Karpas-422 (cell line): Measurements from ENCODE around the gene ARL6IP5. TPM values are rescaled to one million over a fixed set of nuclear protein-coding genes. Genes with fewer than 3 reads are reported as not detected.

Source experiments
- DNase-seq: peaks from one replicate; pipeline ENCODE4 v3.0.0-alpha.2; 2015
- H2AFZ ChIP-seq: fragments of 200-600 bp; sonication (generic); 2 replicates; pipeline ENCODE4 v1.6.1; 2014; ENCODE audit warnings: antibody characterized with exemption, low read length, mixed read lengths
- H3K27ac ChIP-seq: fragments of 200-600 bp; sonication (generic); 2 replicates; pipeline ENCODE4 v1.5.1; 2014; ENCODE audit warnings: mild to moderate bottlenecking, low read length, moderate library complexity
- H3K27me3 ChIP-seq: fragments of 200-600 bp; sonication (generic); 2 replicates; pipeline ENCODE4 v1.6.1; 2014; ENCODE audit warnings: low read length, mixed read lengths
- H3K36me3 ChIP-seq: fragments of 200-600 bp; sonication (generic); 2 replicates; pipeline ENCODE4 v1.6.1; 2014; ENCODE audit warnings: low read length, mixed read lengths; ENCODE audit not compliant: insufficient read depth
- H3K4me1 ChIP-seq: fragments of 200-600 bp; sonication (generic); 2 replicates; pipeline ENCODE4 v1.6.1; 2014; ENCODE audit warnings: mild to moderate bottlenecking, low read length, mixed read lengths
- H3K4me2 ChIP-seq: fragments of 200-600 bp; sonication (generic); 2 replicates; pipeline ENCODE4 v1.6.1; 2014; ENCODE audit warnings: low read length, low read depth, mild to moderate bottlenecking; ENCODE audit not compliant: poor library complexity, severe bottlenecking
- H3K4me3 ChIP-seq: fragments of 200-600 bp; sonication (generic); 2 replicates; pipeline ENCODE4 v1.5.1; 2014; ENCODE audit warnings: mild to moderate bottlenecking, antibody characterized with exemption, low read length, mixed read lengths
- H3K79me2 ChIP-seq: fragments of 200-600 bp; sonication (generic); 2 replicates; pipeline ENCODE4 v1.6.1; 2014; ENCODE audit warnings: mild to moderate bottlenecking, low read length, mixed read lengths
- H3K9ac ChIP-seq: fragments of 200-600 bp; sonication (generic); 2 replicates; pipeline ENCODE4 v1.6.0; 2014; ENCODE audit warnings: low read length
- H3K9me2 ChIP-seq: fragments of 200-600 bp; sonication (generic), shearing (Covaris generic); replicated peaks from 2 replicates; pipeline ENCODE4 v1.6.0; 2014; ENCODE audit warnings: mild to moderate bottlenecking, low read length, moderate library complexity; ENCODE audit not compliant: insufficient read depth
- H3K9me3 ChIP-seq: fragments of 300-700, 200-600 bp; sonication (generic); 2 replicates; pipeline ENCODE4 v1.6.1; 2014; ENCODE audit warnings: low read length, mixed read lengths
- H4K20me1 ChIP-seq: fragments of 200-600 bp; sonication (generic); 2 replicates; pipeline ENCODE4 v1.6.1; 2014; ENCODE audit warnings: mild to moderate bottlenecking, antibody characterized with exemption, low read length, low read depth; ENCODE audit not compliant: insufficient read depth
- total RNA-seq: library from RNA; depleted of rRNA; stranded (reverse); fragments of >200 nt; shearing (Covaris generic); gene quantifications from 2 replicates; pipeline ENCODE4 v1.2.3, GENCODE V29; 2014; ENCODE audit warnings: low replicate concordance

The ARL6IP5 gene
- total RNA-seq, 1 experiment from 2014 or later: 40.7 TPM

- DNase-seq: no peak
- H2AFZ ChIP-seq: no peak overlapping the region
- H3K4me1 ChIP-seq: no peaks in the 10 kb centered on the region; the same call in 1 of the 2 replicates
- H3K4me3 ChIP-seq: no peak overlapping the region
- H3K9me3 ChIP-seq: no peaks in the 10 kb centered on the region
- no peaks in the 10 kb centered on the region for H3K9me2 ChIP-seq
- no peak overlapping the region for H3K27ac ChIP-seq
- H4K20me1 ChIP-seq: no peaks in the 10 kb centered on the region
- H3K27me3 ChIP-seq: no peaks in the 10 kb centered on the region
- H3K9ac ChIP-seq: no peak overlapping the region
- no peaks in the 10 kb centered on the region for H3K36me3 ChIP-seq
- no peak overlapping the region for H3K4me2 ChIP-seq
- no peaks in the 10 kb centered on the region for H3K79me2 ChIP-seq
Observed at GRCh38 chr3:69115731-69116130, 31.0 kb downstream of the ARL6IP5 start.

GRCh38 chr3:69116162-69116561, 31.4 kb downstream of the ARL6IP5 start:
- H3K9ac ChIP-seq: no peak overlapping the region
- H2AFZ ChIP-seq: no peak overlapping the region
- no peaks in the 10 kb centered on the region for H3K9me3 ChIP-seq
- H3K4me1 ChIP-seq: no peaks in the 10 kb centered on the region; the same call in 1 of the 2 replicates
- H3K4me2 ChIP-seq: no peak overlapping the region
- no peaks in the 10 kb centered on the region for H3K79me2 ChIP-seq
- no peak overlapping the region for H3K4me3 ChIP-seq
- no peaks in the 10 kb centered on the region for H3K9me2 ChIP-seq
- no peak for DNase-seq
- no peaks in the 10 kb centered on the region for H4K20me1 ChIP-seq
- no peaks in the 10 kb centered on the region for H3K27me3 ChIP-seq
- no peak overlapping the region for H3K27ac ChIP-seq
- no peaks in the 10 kb centered on the region for H3K36me3 ChIP-seq

GRCh38 chr3:69116897-69117296, 32.2 kb downstream of the ARL6IP5 start:
- DNase-seq: no peak
- Histone ChIP-seq H3K27ac (no peak overlapping the region), H4K20me1 (no peaks in the 10 kb centered on the region), H3K9me3 (no peaks in the 10 kb centered on the region), H3K79me2 (no peaks in the 10 kb centered on the region), H3K4me1 (peaks cover 1% of the 10 kb centered on the region), H3K9me2 (no peaks in the 10 kb centered on the region), H3K4me2 (no peak overlapping the region), H3K9ac (no peak overlapping the region), H3K4me3 (no peak overlapping the region), H2AFZ (no peak overlapping the region), H3K27me3 (no peaks in the 10 kb centered on the region), H3K36me3 (no peaks in the 10 kb centered on the region)

- no peak overlapping the region for H3K4me2 ChIP-seq
- no peaks in the 10 kb centered on the region for H3K27me3 ChIP-seq
- H3K27ac ChIP-seq: no peak overlapping the region
- H3K36me3 ChIP-seq: no peaks in the 10 kb centered on the region
- H3K9me3 ChIP-seq: no peaks in the 10 kb centered on the region
- H2AFZ ChIP-seq: no peak overlapping the region
- no peak for DNase-seq
- H4K20me1 ChIP-seq: no peaks in the 10 kb centered on the region
- H3K4me3 ChIP-seq: no peak overlapping the region
- H3K9ac ChIP-seq: no peak overlapping the region
- H3K79me2 ChIP-seq: no peaks in the 10 kb centered on the region
- H3K9me2 ChIP-seq: no peaks in the 10 kb centered on the region
- peaks cover 3% of the 10 kb centered on the region for H3K4me1 ChIP-seq
Observed at GRCh38 chr3:69118555-69118954, 33.8 kb downstream of the ARL6IP5 start.

GRCh38 chr3:69119138-69119537, 34.4 kb downstream of the ARL6IP5 start:
- H3K27ac ChIP-seq: no peak overlapping the region
- H3K4me3 ChIP-seq: no peak overlapping the region
- no peaks in the 10 kb centered on the region for H3K9me3 ChIP-seq
- no peak for DNase-seq
- H3K36me3 ChIP-seq: no peaks in the 10 kb centered on the region
- peaks cover 3% of the 10 kb centered on the region for H3K4me1 ChIP-seq
- no peaks in the 10 kb centered on the region for H4K20me1 ChIP-seq
- no peaks in the 10 kb centered on the region for H3K79me2 ChIP-seq
- no peak overlapping the region for H3K4me2 ChIP-seq
- H3K27me3 ChIP-seq: no peaks in the 10 kb centered on the region
- H3K9me2 ChIP-seq: no peaks in the 10 kb centered on the region
- no peak overlapping the region for H2AFZ ChIP-seq
- no peak overlapping the region for H3K9ac ChIP-seq

- Histone ChIP-seq H3K4me3 (no peak overlapping the region), H3K79me2 (no peaks in the 10 kb centered on the region), H3K9me2 (no peaks in the 10 kb centered on the region), H3K27ac (no peak overlapping the region), H3K4me1 (peaks cover 3% of the 10 kb centered on the region), H3K4me2 (no peak overlapping the region), H3K36me3 (no peaks in the 10 kb centered on the region), H4K20me1 (no peaks in the 10 kb centered on the region), H3K9me3 (no peaks in the 10 kb centered on the region), H3K27me3 (no peaks in the 10 kb centered on the region), H2AFZ (no peak overlapping the region), H3K9ac (no peak overlapping the region)
- DNase-seq: no peak
Observed at GRCh38 chr3:69119681-69120080, 34.9 kb downstream of the ARL6IP5 start.

- Histone ChIP-seq H3K36me3 (no peaks in the 10 kb centered on the region), H3K9me2 (no peaks in the 10 kb centered on the region), H3K79me2 (no peaks in the 10 kb centered on the region), H3K9ac (no peak overlapping the region), H3K27ac (no peak overlapping the region), H3K9me3 (no peaks in the 10 kb centered on the region), H3K4me2 (no peak overlapping the region), H2AFZ (no peak overlapping the region), H3K4me1 (peaks cover 3% of the 10 kb centered on the region), H4K20me1 (no peaks in the 10 kb centered on the region), H3K4me3 (no peak overlapping the region), H3K27me3 (no peaks in the 10 kb centered on the region)
- peak; percentile 92 for DNase-seq
Observed at GRCh38 chr3:69120879-69121464, 36.2 kb downstream of the ARL6IP5 start.

- Histone ChIP-seq H3K27ac (no peak overlapping the region), H3K27me3 (no peaks in the 10 kb centered on the region), H3K4me3 (no peak overlapping the region), H2AFZ (0 out of 2 replicates have a peak overlapping the region, but pooled peaks have one; percentile 43), H3K9me2 (no peaks in the 10 kb centered on the region), H3K36me3 (no peaks in the 10 kb centered on the region), H3K9me3 (no peaks in the 10 kb centered on the region), H3K4me1 (peaks cover 3% of the 10 kb centered on the region), H4K20me1 (no peaks in the 10 kb centered on the region), H3K79me2 (no peaks in the 10 kb centered on the region), H3K9ac (no peak overlapping the region), H3K4me2 (peak overlapping the region; percentile 19)
- DNase-seq: no peak
Observed at GRCh38 chr3:69121513-69121912, 36.8 kb downstream of the ARL6IP5 start.
